Endothelial cell of umbilical vein (primary cell): ENCODE results near the gene NRGN. TPM values are rescaled to one million over a fixed set of nuclear protein-coding genes. Genes with fewer than 3 reads are reported as not detected.
A peak's percentile ranks its signal among the peaks of the same experiment; 100 is the strongest.

ENCODE experiments used
- BruUV-seq: library from RNA; stranded (reverse); fragments of 400-500 nt; replicated peaks from 2 replicates; lab custom pipeline; 2021; lab: Mats Ljungman, UMichigan
- CTCF ChIA-PET: fragments of 300-600, 350-600 bp; sonication (Branson Sonifier 250); formaldehyde crosslinking; loops from one replicate; lab custom pipeline; 2021; ENCODE audit warnings: antibody characterized with exemption, inconsistent platforms; lab: Charles Lee
- POLR2A ChIA-PET: fragments of 300-600, 350-600 bp; sonication (Branson Sonifier 250); formaldehyde crosslinking; loops from one replicate; lab custom pipeline; 2021; ENCODE audit warnings: antibody characterized with exemption, inconsistent platforms; lab: Charles Lee
- DNase-seq: peaks from one replicate; pipeline ENCODE4 v3.0.0-alpha.2; 2011; ENCODE audit warnings: low read depth, low spot score
- FAIRE-seq: peaks from 2 replicates; lab custom pipeline; 2011; peaks lifted over from hg19 to GRCh38; lab: Jason Lieb, UNC
- H2AFZ ChIP-seq: 2 replicates; pipeline ENCODE4 v1.6.0; 2012; ENCODE audit warnings: low read depth, low read length, control low read depth, inconsistent platforms
- H3K27ac ChIP-seq: 2 replicates; pipeline ENCODE4 v1.5.1; 2011; ENCODE audit warnings: low read depth, mild to moderate bottlenecking, control low read depth, low read length, moderate library complexity; ENCODE audit not compliant: insufficient read depth
- H3K27me3 ChIP-seq, 2 experiments: 2 replicates each; pipeline versions ENCODE4 v1.6.0 to v1.6.1; 2011; ENCODE audit warnings: low read length in 2 of 2, mixed read lengths in 1 of 2; ENCODE audit not compliant: control insufficient read depth in 2 of 2, insufficient read depth in 2 of 2
- H3K36me3 ChIP-seq, 2 experiments: 2 replicates in 1 of 2; 3 replicates in 1 of 2; pipeline ENCODE4 v1.5.1; 2011; ENCODE audit warnings: low read length in 2 of 2, mild to moderate bottlenecking in 1 of 2, moderate library complexity in 1 of 2; ENCODE audit not compliant: control insufficient read depth in 2 of 2, insufficient read depth in 2 of 2; ENCODE audit errors: extremely low read depth in 1 of 2
- H3K4me1 ChIP-seq: 3 replicates; pipeline ENCODE4 v1.5.1; 2011; ENCODE audit warnings: mild to moderate bottlenecking, low read length; ENCODE audit not compliant: control insufficient read depth, insufficient read depth; ENCODE audit errors: extremely low read depth
- H3K4me2 ChIP-seq: 2 replicates; pipeline ENCODE4 v1.6.1; 2011; ENCODE audit warnings: low read length, control low read depth, mixed read lengths; ENCODE audit not compliant: insufficient read depth
- H3K4me3 ChIP-seq, 3 experiments: fragments of 200-600 bp in 1 of 3; sonication (generic), shearing (Covaris generic) in 1 of 3; replicated peaks in 1 of 3; 2 replicates each; pipeline ENCODE4 v1.5.1; 2011 to 2016; ENCODE audit warnings: control low read depth in 3 of 3, low read length in 3 of 3, mild to moderate bottlenecking in 2 of 3, inconsistent platforms in 1 of 3, low read depth in 1 of 3, moderate library complexity in 1 of 3; ENCODE audit not compliant: insufficient read depth in 1 of 3
- H3K79me2 ChIP-seq: 2 replicates; pipeline ENCODE4 v1.6.0; 2012; ENCODE audit warnings: low read length, inconsistent platforms; ENCODE audit not compliant: control insufficient read depth, insufficient read depth
- H3K9ac ChIP-seq: replicated peaks from 2 replicates; pipeline ENCODE3; 2011; ENCODE audit warnings: low read length, control low read depth; ENCODE audit not compliant: insufficient read depth; ENCODE audit errors: extremely low read depth
- H3K9me1 ChIP-seq: replicated peaks from 3 replicates; pipeline ENCODE4 v1.6.0; 2011; ENCODE audit warnings: mild to moderate bottlenecking, low read length; ENCODE audit not compliant: control insufficient read depth, insufficient read depth; ENCODE audit errors: extremely low read depth
- H3K9me3 ChIP-seq: replicated peaks from 2 replicates; pipeline ENCODE4 v1.5.1; 2012; ENCODE audit warnings: low read length, inconsistent platforms; ENCODE audit not compliant: control insufficient read depth, insufficient read depth
- H4K20me1 ChIP-seq: replicated peaks from 2 replicates; pipeline ENCODE3; 2011; ENCODE audit warnings: mild to moderate bottlenecking, low read length; ENCODE audit not compliant: control insufficient read depth, insufficient read depth; ENCODE audit errors: extremely low read depth
- CTCF ChIP-seq, 2 donors: IDR thresholded peaks; 1 replicate in 1 of 2; 2 replicates in 1 of 2; pipeline ENCODE4 v1.5.1; 2011; ENCODE audit warnings: low read length in 2 of 2, mild to moderate bottlenecking in 2 of 2, moderate library complexity in 2 of 2, control low read depth in 1 of 2, inconsistent platforms in 1 of 2, low read depth in 1 of 2; ENCODE audit not compliant: insufficient read depth in 1 of 2; ENCODE audit errors: extremely low read depth in 1 of 2
- GATA2 ChIP-seq: IDR thresholded peaks from 2 replicates; pipeline ENCODE4 v1.7.0; 2011; ENCODE audit warnings: low read depth, mild to moderate bottlenecking, moderate library complexity, mixed read lengths, low read length; ENCODE audit not compliant: insufficient read length, insufficient read depth
- JUN ChIP-seq: IDR thresholded peaks from 2 replicates; pipeline ENCODE4 v1.6.1; 2011; ENCODE audit warnings: borderline replicate concordance, low read depth; ENCODE audit not compliant: insufficient read length, insufficient read depth
- POLR2A ChIP-seq: IDR thresholded peaks from 2 replicates; pipeline ENCODE4 v1.6.1; 2012; ENCODE audit warnings: low read depth, mild to moderate bottlenecking, control low read depth, low read length
- dilution Hi-C: fragments of 300-500 bp; cut with MboI; formaldehyde crosslinking; loops from one replicate; pipeline ENCODE4 v1.15.0; 2019; ENCODE audit warnings: low sequenced_read_pairs; ENCODE audit not compliant: extremely low pct_ligation_motif_present
- intact Hi-C: fragments of 100-400 bp; cut with micrococcal nuclease; formaldehyde crosslinking; loops from one replicate; pipeline ENCODE4 v1.10.0; 2022
- polyA plus RNA-seq, 4 experiments: library from polyadenylated mRNA; depleted of rRNA in 3 of 4; stranded (reverse) in 3 of 4; unstranded in 1 of 4; fragments of >200 nt; gene quantifications; 2 replicates each; pipeline versions ENCODE4 v1.2.1 to v1.2.3, GENCODE V29; 2011 to 2012; ENCODE audit warnings: missing spikeins in 1 of 4
- total RNA-seq: library from RNA; stranded (reverse); gene quantifications from 2 replicates; pipeline ENCODE4 v1.2.3, GENCODE V29; 2021
- TF ChIP-seq, protein P1 (sequence below): IDR thresholded peaks from 2 replicates; pipeline ENCODE4 v1.6.1; 2011; ENCODE audit not compliant: insufficient read depth, insufficient read length

The NRGN gene
- total and polyA plus RNA-seq, 2 donors (not counting 3 experiments of a cell fraction or from before 2014, with no cell fraction given) = 29.1 to 33.5 TPM

- Histone ChIP-seq H2AFZ (peak overlapping the region; percentile 12), H4K20me1 (no peaks in the 10 kb centered on the region), H3K4me2 (peak overlapping the region; percentile 77), H3K36me3 (peaks cover 2% of the 10 kb centered on the region in 2 experiments), H3K27ac (peak overlapping the region; percentile 100), H3K9ac (peak overlapping the region; percentile 98), H3K4me3 (peak overlapping the region; percentile 62 to 97 (median 64)), H3K9me1 (no peaks in the 10 kb centered on the region), H3K27me3 (no peaks in the 10 kb centered on the region), H3K79me2 (peaks cover 45% of the 10 kb centered on the region), H3K4me1 (peaks cover 21% of the 10 kb centered on the region), H3K9me3 (no peaks in the 10 kb centered on the region)
- DNase-seq = peak; percentile 92
- ChIA-PET CTCF (interaction anchor here (0.6 to 13.1 kb wide), 28 partner anchors 10 to 563 kb away, joined by 3 to 301 read pairs (median 7); partner anchors contain the start of genes MSANTD2, NRGN, SIAE and SPA17), POLR2A (interaction anchor here (0.6 to 1.4 kb wide), 7 partner anchors 9 to 74 kb away, joined by 3 to 16 read pairs (median 6); no protein-coding TSS in a partner anchor)
- no peak for TF ChIP-seq GATA2
- TF ChIP-seq POLR2A = peak; percentile 34
- peak; percentile 78 to 86 for TF ChIP-seq CTCF (IDR thresholded peaks at IDR 0.05; ENCODE audit: extremely low read depth in 1 of 2, insufficient read depth in 1 of 2, low read depth in 1 of 2, low read length in 2 of 2)
- TF ChIP-seq JUN = no peak
- TF ChIP-seq, protein P1, sequence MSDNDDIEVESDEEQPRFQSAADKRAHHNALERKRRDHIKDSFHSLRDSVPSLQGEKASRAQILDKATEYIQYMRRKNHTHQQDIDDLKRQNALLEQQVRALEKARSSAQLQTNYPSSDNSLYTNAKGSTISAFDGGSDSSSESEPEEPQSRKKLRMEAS = no peak
- no TSS peak for BruUV-seq
- dilution Hi-C loops (no loop called here), intact Hi-C loops (loop anchor here (1.0 to 2.0 kb wide), 8 partner anchors 15 to 119 kb away; partner anchors contain the start of genes SIAE and SPA17)
- FAIRE-seq = peak; percentile 87
Measured at GRCh38 chr11:124763156-124763947, 23.6 kb downstream of the NRGN start.
